H9 (cell line): Measurements from ENCODE around the gene MTHFD1L. TPM values are rescaled to one million over a fixed set of nuclear protein-coding genes. Genes with fewer than 3 reads are reported as not detected.

Source experiments
- DNase-seq: peaks from one replicate; pipeline ENCODE4 v3.0.0-alpha.2; 2017
- H2AFZ ChIP-seq: one replicate; pipeline ENCODE4 v1.6.1; 2013; ENCODE audit warnings: mild to moderate bottlenecking, low read length, control low read depth, moderate library complexity
- H2AK5ac ChIP-seq: 2 replicates; pipeline ENCODE4 v1.6.1; 2013; ENCODE audit warnings: low read length, control low read depth, mixed read lengths; ENCODE audit not compliant: insufficient read length
- H2BK120ac ChIP-seq: one replicate; pipeline ENCODE4 v1.6.1; 2013; ENCODE audit warnings: low read depth, mild to moderate bottlenecking, low read length, control low read depth, inconsistent platforms; ENCODE audit not compliant: poor library complexity, severe bottlenecking
- H2BK12ac ChIP-seq: 2 replicates; pipeline ENCODE4 v1.6.1; 2013; ENCODE audit warnings: low read length, control low read depth, mixed read lengths, low read depth; ENCODE audit not compliant: insufficient read length
- H2BK15ac ChIP-seq: 2 replicates; pipeline ENCODE4 v1.6.1; 2013; ENCODE audit warnings: low read depth, low read length, control low read depth
- H2BK20ac ChIP-seq: one replicate; pipeline ENCODE4 v1.6.1; 2013; ENCODE audit warnings: low read depth, mild to moderate bottlenecking, low read length, control low read depth, inconsistent platforms; ENCODE audit not compliant: poor library complexity, severe bottlenecking
- H2BK5ac ChIP-seq: 2 replicates; pipeline ENCODE4 v1.6.1; 2013; ENCODE audit warnings: low read length, control low read depth, mixed read lengths; ENCODE audit not compliant: insufficient read length
- H3K14ac ChIP-seq: 2 replicates; pipeline ENCODE4 v1.6.1; 2013; ENCODE audit warnings: low read length, control low read depth; ENCODE audit not compliant: insufficient read depth
- H3K18ac ChIP-seq: 2 replicates; pipeline ENCODE4 v1.6.1; 2013; ENCODE audit warnings: low read depth, mild to moderate bottlenecking, mixed read lengths, low read length, control low read depth; ENCODE audit not compliant: insufficient read length
- H3K23ac ChIP-seq: 2 replicates; pipeline ENCODE4 v1.6.1; 2013; ENCODE audit warnings: low read length, control low read depth, mixed read lengths, low read depth; ENCODE audit not compliant: insufficient read length
- H3K23me2 ChIP-seq: 2 replicates; pipeline ENCODE4 v1.6.1; 2013; ENCODE audit warnings: low read depth, mild to moderate bottlenecking, mixed read lengths, low read length, control low read depth; ENCODE audit not compliant: insufficient read length, poor library complexity, severe bottlenecking
- H3K27ac ChIP-seq: 2 replicates; pipeline ENCODE4 v1.5.1; 2013; ENCODE audit warnings: low read length, control low read depth, mixed read lengths, low read depth; ENCODE audit not compliant: insufficient read length
- H3K27me3 ChIP-seq: 2 replicates; pipeline ENCODE4 v1.6.1; 2013; ENCODE audit warnings: low read length, control low read depth, inconsistent platforms; ENCODE audit not compliant: insufficient read depth
- H3K4ac ChIP-seq: 2 replicates; pipeline ENCODE4 v1.6.1; 2013; ENCODE audit warnings: low read depth, mild to moderate bottlenecking, control low read depth, inconsistent platforms, low read length, moderate library complexity
- H3K4me1 ChIP-seq: 2 replicates; pipeline ENCODE4 v1.6.1; 2013; ENCODE audit warnings: low read length, control low read depth, inconsistent platforms; ENCODE audit not compliant: insufficient read depth
- H3K4me2 ChIP-seq: 2 replicates; pipeline ENCODE4 v1.6.1; 2013; ENCODE audit warnings: low read length, control low read depth, mixed read lengths; ENCODE audit not compliant: insufficient read length, insufficient read depth
- H3K56ac ChIP-seq: 2 replicates; pipeline ENCODE4 v1.6.1; 2013; ENCODE audit warnings: low read depth, mild to moderate bottlenecking, mixed read lengths, low read length, control low read depth; ENCODE audit not compliant: insufficient read length
- H3K79me1 ChIP-seq: 2 replicates; pipeline ENCODE4 v1.6.1; 2013; ENCODE audit warnings: low read depth, mild to moderate bottlenecking, moderate library complexity, low read length, control low read depth, inconsistent platforms; ENCODE audit not compliant: insufficient read depth, poor library complexity, severe bottlenecking
- H3K79me2 ChIP-seq: 2 replicates; pipeline ENCODE4 v1.6.1; 2013; ENCODE audit warnings: low read length, control low read depth, inconsistent platforms; ENCODE audit not compliant: insufficient read depth
- H3K9ac ChIP-seq: 2 replicates; pipeline ENCODE4 v1.6.1; 2013; ENCODE audit warnings: low read length, control low read depth, mixed read lengths; ENCODE audit not compliant: insufficient read length; ENCODE audit errors: extremely low read depth
- H3K9me3 ChIP-seq: one replicate; pipeline ENCODE4 v1.6.1; 2013; ENCODE audit warnings: low read depth, low read length, inconsistent platforms; ENCODE audit not compliant: control insufficient read depth
- H3T11ph ChIP-seq: one replicate; pipeline ENCODE4 v1.6.1; 2013; ENCODE audit warnings: mild to moderate bottlenecking, low read length, control low read depth, inconsistent platforms
- H4K20me1 ChIP-seq: one replicate; pipeline ENCODE4 v1.6.1; 2013; ENCODE audit not compliant: control insufficient read depth, insufficient read length, insufficient read depth
- H4K5ac ChIP-seq: 2 replicates; pipeline ENCODE4 v1.6.1; 2013; ENCODE audit warnings: low read depth, mild to moderate bottlenecking, mixed read lengths, low read length, control low read depth; ENCODE audit not compliant: insufficient read length
- H4K8ac ChIP-seq: replicated peaks from 2 replicates; pipeline ENCODE4 v1.6.1; 2013; ENCODE audit warnings: low read length, control low read depth, mixed read lengths, low read depth; ENCODE audit not compliant: insufficient read length
- H4K91ac ChIP-seq: 2 replicates; pipeline ENCODE4 v1.6.1; 2013; ENCODE audit warnings: low read depth, mild to moderate bottlenecking, moderate library complexity, mixed read lengths, low read length, control low read depth; ENCODE audit not compliant: insufficient read length
- H3K27ac Mint-ChIP-seq, 3 experiments: 2 replicates in 2 of 3; 3 replicates in 1 of 3; pipeline ENCODE4 v1.8.0; 2020 to 2021; ENCODE audit warnings: mixed read lengths in 3 of 3, mild to moderate bottlenecking in 1 of 3, moderate library complexity in 1 of 3
- H3K27me3 Mint-ChIP-seq: 2 replicates; pipeline ENCODE4 v1.8.0; 2021; ENCODE audit warnings: low read depth, mild to moderate bottlenecking, moderate library complexity, mixed read lengths
- H3K36me3 Mint-ChIP-seq, 3 experiments: 2 replicates in 2 of 3; 3 replicates in 1 of 3; pipeline ENCODE4 v1.8.0; 2020 to 2021; ENCODE audit warnings: low read depth in 3 of 3, mixed read lengths in 3 of 3; ENCODE audit not compliant: insufficient read depth in 1 of 3
- H3K4me1 Mint-ChIP-seq, 2 experiments: 2 replicates each; pipeline ENCODE4 v1.8.0; 2020; ENCODE audit warnings: mixed read lengths in 2 of 2
- H3K4me3 Mint-ChIP-seq, 2 experiments: 2 replicates in 1 of 2; 3 replicates in 1 of 2; pipeline ENCODE4 v1.8.0; 2020 to 2021; ENCODE audit warnings: mild to moderate bottlenecking in 2 of 2, mixed read lengths in 2 of 2, moderate library complexity in 1 of 2
- H3K9me3 Mint-ChIP-seq, 2 experiments: 2 replicates in 1 of 2; 3 replicates in 1 of 2; pipeline ENCODE4 v1.8.0; 2020; ENCODE audit warnings: mild to moderate bottlenecking in 2 of 2, mixed read lengths in 2 of 2, moderate library complexity in 1 of 2
- CTCF ChIP-seq: fragments of 200-600 bp; sonication (generic); conservative IDR thresholded peaks from 3 replicates; pipeline ENCODE4 v1.8.0; 2021; ENCODE audit warnings: antibody characterized with exemption, mild to moderate bottlenecking
- WGBS: extraction: QIAGEN DNeasy Blood & Tissue Kit; methylation state at CpG from one replicate; pipeline ENCODE4 v1.1.7; 2013; ENCODE audit warnings: missing lambda C conversion rate, low lambda C conversion rate, mixed read lengths; ENCODE audit not compliant: insufficient read length; ENCODE audit errors: extremely low coverage; 5-methylcytosine and 5-hydroxymethylcytosine counted together
- total RNA-seq: library from RNA; stranded (reverse); gene quantifications from 2 replicates; pipeline ENCODE4 v1.2.1, GENCODE V29; 2021

The MTHFD1L gene
- total RNA-seq, 1 experiment from 2014 or later = 90.2 TPM

- Histone ChIP-seq H3K79me1 (no peaks in the 10 kb centered on the region), H3K23ac (no peak overlapping the region), H2BK15ac (no peak overlapping the region), H3T11ph (no peak overlapping the region), H2BK120ac (no peak overlapping the region), H4K8ac (no peak overlapping the region), H3K27ac (no peak overlapping the region), H3K9me3 (no peaks in the 10 kb centered on the region), H3K14ac (no peak overlapping the region), H3K56ac (no peak overlapping the region), H4K20me1 (no peaks in the 10 kb centered on the region), H2AFZ (no peak overlapping the region), H2BK20ac (no peak overlapping the region), H3K79me2 (no peaks in the 10 kb centered on the region), H3K18ac (no peak overlapping the region), H4K91ac (no peak overlapping the region), H2BK5ac (no peak overlapping the region), H3K23me2 (no peaks in the 10 kb centered on the region), H3K4me1 (no peaks in the 10 kb centered on the region), H3K4ac (no peak overlapping the region), H4K5ac (no peak overlapping the region), H3K27me3 (no peaks in the 10 kb centered on the region), H3K4me2 (no peak overlapping the region), H2AK5ac (no peak overlapping the region), H3K9ac (no peak overlapping the region), H2BK12ac (no peak overlapping the region)
- Mint-ChIP-seq H3K4me1 (peaks cover 0 to 2% of the 10 kb centered on the region in 2 experiments; a peak in 1 of 4 replicates), H3K4me3 (no peak overlapping the region), H3K27me3 (no peaks in the 10 kb centered on the region), H3K27ac (no peak overlapping the region; a peak in 1 of 7 replicates), H3K9me3 (no peaks in the 10 kb centered on the region), H3K36me3 (peaks cover 5 to 48% (median 25%) of the 10 kb centered on the region in 3 experiments; a peak in 6 of 7 replicates)
- DNase-seq = no peak
- no CpG with 5 or more reads among the region's 15 CpGs for WGBS
- TF ChIP-seq CTCF = no peak
Measured at GRCh38 chr6:151027936-151028838, 162.7 kb downstream of the MTHFD1L start.
